Measurements from ENCODE around the gene TMEM205.

Gene TMEM205

DNA sequence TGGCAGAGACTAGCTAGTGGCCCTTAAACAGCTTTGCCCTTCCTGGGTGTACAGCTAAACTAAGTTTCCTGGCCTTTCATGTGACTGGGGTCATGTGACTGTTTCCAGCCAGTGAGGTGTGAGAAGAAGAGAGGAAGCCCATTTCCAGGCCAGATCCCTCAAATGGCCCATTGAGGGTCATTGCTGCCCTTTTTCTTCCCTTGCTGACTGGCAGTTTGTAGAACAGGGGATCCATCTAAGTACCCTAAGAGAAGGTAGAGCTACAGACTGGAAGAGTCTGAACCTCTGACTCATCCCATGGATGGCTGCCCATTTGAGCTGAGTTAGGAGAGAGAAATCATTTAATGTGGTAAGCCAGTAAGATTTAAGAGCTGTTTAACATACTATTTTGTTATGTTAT is 31.2 kb upstream of the TMEM205 start:
- TF ChIP-seq, protein P1, sequence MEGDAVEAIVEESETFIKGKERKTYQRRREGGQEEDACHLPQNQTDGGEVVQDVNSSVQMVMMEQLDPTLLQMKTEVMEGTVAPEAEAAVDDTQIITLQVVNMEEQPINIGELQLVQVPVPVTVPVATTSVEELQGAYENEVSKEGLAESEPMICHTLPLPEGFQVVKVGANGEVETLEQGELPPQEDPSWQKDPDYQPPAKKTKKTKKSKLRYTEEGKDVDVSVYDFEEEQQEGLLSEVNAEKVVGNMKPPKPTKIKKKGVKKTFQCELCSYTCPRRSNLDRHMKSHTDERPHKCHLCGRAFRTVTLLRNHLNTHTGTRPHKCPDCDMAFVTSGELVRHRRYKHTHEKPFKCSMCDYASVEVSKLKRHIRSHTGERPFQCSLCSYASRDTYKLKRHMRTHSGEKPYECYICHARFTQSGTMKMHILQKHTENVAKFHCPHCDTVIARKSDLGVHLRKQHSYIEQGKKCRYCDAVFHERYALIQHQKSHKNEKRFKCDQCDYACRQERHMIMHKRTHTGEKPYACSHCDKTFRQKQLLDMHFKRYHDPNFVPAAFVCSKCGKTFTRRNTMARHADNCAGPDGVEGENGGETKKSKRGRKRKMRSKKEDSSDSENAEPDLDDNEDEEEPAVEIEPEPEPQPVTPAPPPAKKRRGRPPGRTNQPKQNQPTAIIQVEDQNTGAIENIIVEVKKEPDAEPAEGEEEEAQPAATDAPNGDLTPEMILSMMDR (IDR thresholded peaks at IDR 0.05; ENCODE audit: insufficient read depth, missing control alignments) = no peak
- DNase-seq (ENCODE audit: insufficient read length, low spot score) = no peak
- no peak for FAIRE-seq

DNA sequence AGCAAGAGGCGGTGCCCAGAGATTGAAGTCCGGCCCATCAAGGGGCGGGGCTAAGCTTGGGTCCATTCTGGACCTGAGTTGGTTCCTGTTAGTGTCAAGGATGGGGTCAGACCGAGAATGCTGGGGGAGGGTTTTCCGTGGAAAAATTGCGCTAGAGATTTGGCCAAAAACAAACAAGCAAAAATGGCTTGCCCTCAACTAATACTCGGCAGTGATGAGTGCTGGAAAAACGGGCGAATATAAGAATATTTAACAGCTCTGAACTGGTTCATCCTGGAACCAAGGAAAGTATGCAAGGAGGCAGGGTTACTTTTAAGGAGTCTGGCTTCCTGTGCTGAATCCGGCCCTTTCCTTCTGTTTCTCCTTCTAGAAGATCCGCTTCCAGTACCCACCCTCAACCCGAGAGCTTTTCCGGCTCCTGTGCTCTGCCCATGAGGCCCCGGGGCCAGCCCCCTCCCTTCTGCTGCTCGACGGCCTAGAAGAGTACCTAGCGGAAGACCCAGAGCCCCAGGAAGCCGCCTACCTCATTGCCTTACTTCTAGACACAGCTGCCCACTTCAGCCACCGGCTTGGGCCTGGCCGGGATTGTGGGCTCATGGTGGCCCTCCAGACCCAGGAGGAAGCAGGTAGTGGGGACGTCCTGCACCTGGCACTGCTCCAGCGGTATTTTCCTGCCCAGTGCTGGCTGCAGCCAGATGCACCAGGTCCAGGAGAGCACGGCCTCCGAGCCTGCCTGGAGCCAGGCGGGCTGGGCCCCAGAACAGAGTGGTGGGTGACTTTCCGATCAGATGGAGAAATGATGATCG is 29.3 kb upstream of the TMEM205 start:
- no peak for DNase-seq (ENCODE audit: insufficient read length, low spot score)

DNA sequence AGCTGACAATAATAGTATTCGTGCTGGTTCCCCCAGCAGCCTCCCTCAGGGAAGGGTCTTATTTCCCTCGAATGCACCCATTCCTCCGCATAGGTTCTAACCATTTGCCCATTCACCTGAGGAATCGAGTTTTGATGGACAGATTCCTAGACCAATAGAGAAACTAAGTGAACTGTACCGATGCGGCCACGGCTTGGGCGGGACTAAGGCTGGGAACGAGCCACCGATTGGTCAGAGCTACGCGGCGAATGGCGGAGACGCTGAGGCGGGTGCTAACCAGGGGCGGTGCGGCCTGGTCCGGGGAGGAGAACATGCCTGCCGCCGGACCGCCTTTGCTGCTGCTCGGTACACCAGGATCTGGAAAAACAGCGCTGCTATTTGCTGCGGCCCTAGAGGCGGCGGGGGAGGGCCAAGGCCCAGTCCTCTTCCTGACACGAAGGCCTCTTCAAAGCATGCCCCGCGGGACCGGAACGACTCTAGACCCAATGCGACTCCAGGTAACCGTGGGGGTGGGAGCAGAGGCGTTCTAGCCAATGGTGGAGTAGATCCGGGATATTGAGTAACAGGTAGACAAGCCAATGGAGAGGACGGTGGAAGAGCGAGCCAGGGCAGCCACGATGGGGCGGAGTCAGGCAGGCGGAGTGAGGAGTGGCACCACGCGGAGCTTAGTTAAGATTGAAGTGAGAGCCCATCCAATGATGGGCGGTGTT is 28.5 kb upstream of the TMEM205 start, which contains the start of gene SWSAP1:
TSS of gene SWSAP1 (plus strand) at position 234 of the 710 bp plus-strand sequence. CDS start at position 249, 15 bp downstream.
- FAIRE-seq (no peak), DNase-seq (ENCODE audit: insufficient read length, low spot score) (peak; percentile 98)
- TF ChIP-seq, protein P1 (IDR thresholded peaks at IDR 0.05; ENCODE audit: insufficient read depth, missing control alignments) = no peak

More for the DNA sequence above, 29.3 kb upstream of the TMEM205 start:
- TF ChIP-seq, protein P1 (IDR thresholded peaks at IDR 0.05; ENCODE audit: insufficient read depth, missing control alignments) = no peak
- FAIRE-seq = no peak

DNA sequence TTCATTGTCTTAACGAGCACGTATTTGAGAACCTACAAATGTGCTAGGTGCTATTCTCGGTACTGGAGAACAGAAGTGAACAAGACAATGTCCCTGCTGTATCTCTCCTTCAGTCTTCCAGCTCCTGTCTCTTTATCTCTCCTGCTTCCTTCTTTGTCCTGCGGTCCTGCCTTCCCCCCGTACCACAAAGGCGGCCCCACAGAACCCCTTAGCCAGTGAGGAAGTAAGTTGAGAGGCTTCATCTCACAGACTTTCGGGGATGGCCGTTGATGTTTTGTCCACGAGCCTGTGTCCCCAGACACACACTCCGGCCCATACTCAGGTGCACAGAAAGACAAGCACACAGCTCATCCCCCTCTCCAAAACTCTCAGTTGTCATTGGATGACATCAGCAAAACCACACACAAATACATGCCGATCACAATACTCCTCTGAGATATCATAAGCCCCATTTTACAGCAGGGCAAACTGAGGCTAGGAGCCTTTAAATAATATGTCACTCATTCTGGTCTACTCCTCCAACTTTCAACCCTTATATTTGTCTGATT is 27.9 kb upstream of the TMEM205 start:
- FAIRE-seq (no peak), DNase-seq (ENCODE audit: insufficient read length, low spot score) (no peak)
- TF ChIP-seq, protein P1 (IDR thresholded peaks at IDR 0.05; ENCODE audit: insufficient read depth, missing control alignments) = no peak

DNA sequence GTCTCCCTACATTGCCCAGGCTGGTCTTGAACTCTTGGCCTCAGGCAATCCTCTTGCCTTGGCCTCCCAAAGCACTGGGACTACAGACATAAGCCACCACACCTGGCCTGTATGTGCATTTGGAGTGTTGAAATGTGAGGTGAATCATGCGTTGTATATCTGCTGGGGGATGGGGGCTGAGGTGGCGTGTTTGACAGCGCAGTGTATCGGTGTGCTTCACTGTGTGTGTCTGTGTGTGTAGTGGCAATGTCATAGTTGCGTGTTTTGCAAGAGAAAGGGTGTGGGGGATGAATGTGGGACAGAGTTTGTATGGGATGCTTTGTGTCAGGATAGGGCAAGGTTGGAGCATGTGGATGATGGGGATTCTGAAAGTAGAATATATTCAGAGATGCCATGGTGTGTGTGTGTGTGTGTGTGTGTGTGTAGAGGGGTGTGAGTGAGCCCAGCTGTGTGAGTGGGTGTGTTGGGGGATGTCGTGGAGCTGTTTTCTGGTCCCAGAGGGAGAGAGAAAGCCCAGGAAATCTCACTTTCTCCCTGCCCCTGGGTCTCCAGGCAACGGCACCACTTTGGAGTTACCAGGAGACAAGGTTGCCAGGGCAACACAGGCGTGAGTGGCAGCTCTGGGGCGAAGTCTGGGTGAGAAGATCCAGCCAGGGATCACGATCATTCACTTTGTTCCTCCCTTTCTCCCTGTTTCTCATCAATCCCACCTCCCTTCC is 27.3 kb upstream of the TMEM205 start:
- TF ChIP-seq, protein P1 (IDR thresholded peaks at IDR 0.05; ENCODE audit: insufficient read depth, missing control alignments) = no peak
- DNase-seq (ENCODE audit: insufficient read length, low spot score) (peak; percentile 59), FAIRE-seq (no peak)

DNA sequence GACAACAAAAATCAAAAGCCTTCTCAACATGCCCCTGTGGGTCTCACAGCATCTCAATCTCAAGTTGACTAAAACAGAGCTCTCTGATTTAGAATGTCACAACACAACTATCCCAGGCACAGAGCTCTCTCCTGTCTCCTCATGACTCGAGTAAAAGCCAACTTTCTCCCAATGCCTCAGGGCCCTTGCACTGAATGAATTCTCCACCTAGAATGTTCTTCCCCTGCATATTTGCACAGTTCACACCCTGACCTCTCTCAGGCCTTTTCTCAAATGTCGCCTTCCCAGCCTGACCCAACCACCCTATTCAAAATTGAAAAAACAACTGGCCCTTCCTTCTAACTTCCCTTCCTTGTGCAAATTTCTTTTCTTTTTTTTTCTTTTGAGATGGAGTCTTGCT is 24.7 kb upstream of the TMEM205 start:
- no peak for DNase-seq (ENCODE audit: insufficient read length, low spot score)
- FAIRE-seq = no peak
- TF ChIP-seq, protein P1 (IDR thresholded peaks at IDR 0.05; ENCODE audit: insufficient read depth, missing control alignments) = no peak

All from D721Med (cell line).